WTC11 (cell line): Measurements from ENCODE around the gene ARHGAP10.
"Not testable (repeated sequence)": the region's sequence is repeated elsewhere in the genome, so short reads cannot be mapped to it uniquely, and the experiment has no call there.

Experiments
- CREM ChIP-seq: sonication (generic); formaldehyde crosslinking; IDR thresholded peaks from 2 replicates; pipeline ENCODE4 v1.8.1; 2022; ENCODE audit warnings: mild to moderate bottlenecking, missing genetic modification reagents, moderate library complexity
- ELF4 ChIP-seq: sonication (generic); formaldehyde crosslinking; IDR thresholded peaks from 2 replicates; pipeline ENCODE4 v1.8.1; 2022; ENCODE audit warnings: low read depth, mild to moderate bottlenecking, moderate library complexity, missing genetic modification reagents
- ESRRA ChIP-seq: sonication (generic); formaldehyde crosslinking; IDR thresholded peaks from 2 replicates; pipeline ENCODE4 v1.8.1; 2022; ENCODE audit warnings: mild to moderate bottlenecking, missing genetic modification reagents, borderline replicate concordance
- FOXJ3 ChIP-seq: sonication (generic); formaldehyde crosslinking; IDR thresholded peaks from 2 replicates; pipeline ENCODE4 v1.9.0; 2021; ENCODE audit warnings: missing genetic modification reagents, mild to moderate bottlenecking, borderline replicate concordance
- KAT7 ChIP-seq: sonication (generic); formaldehyde crosslinking; IDR thresholded peaks from 2 replicates; pipeline ENCODE4 v1.8.1; 2023; ENCODE audit warnings: missing genetic modification reagents, mild to moderate bottlenecking, borderline replicate concordance
- NFATC4 ChIP-seq: fragments of 250-450 bp; sonication (Bioruptor Pico); IDR thresholded peaks from 2 replicates; pipeline ENCODE4 v1.9.0; 2021; ENCODE audit warnings: mild to moderate bottlenecking
- NFYB ChIP-seq: sonication (generic); formaldehyde crosslinking; conservative IDR thresholded peaks from 2 replicates; pipeline ENCODE4 v1.8.0; 2022; ENCODE audit warnings: low read depth, missing genetic modification reagents
- SMAD4 ChIP-seq: sonication (generic); formaldehyde crosslinking; IDR thresholded peaks from 2 replicates; pipeline ENCODE4 v1.8.0; 2022; ENCODE audit warnings: mild to moderate bottlenecking, missing genetic modification reagents
- SP1 ChIP-seq: sonication (generic); formaldehyde crosslinking; conservative IDR thresholded peaks from 2 replicates; pipeline ENCODE4 v1.8.1; 2022; ENCODE audit warnings: missing genetic modification reagents
- ZNF263 ChIP-seq: sonication (generic); formaldehyde crosslinking; IDR thresholded peaks from 2 replicates; pipeline ENCODE4 v1.8.1; 2022; ENCODE audit warnings: low read depth, mild to moderate bottlenecking, moderate library complexity, missing genetic modification reagents
- TF ChIP-seq, protein P1 (sequence below): sonication (generic); formaldehyde crosslinking; IDR thresholded peaks from 2 replicates; pipeline ENCODE4 v1.8.1; 2023; ENCODE audit warnings: mild to moderate bottlenecking, missing genetic modification reagents, moderate library complexity
- TF ChIP-seq, protein P2 (sequence below): fragments of 200-600 bp; IDR thresholded peaks from 2 replicates; pipeline ENCODE4 v1.8.0; 2022; ENCODE audit warnings: antibody characterized with exemption
- TF ChIP-seq, protein P3 (sequence below): sonication (generic); formaldehyde crosslinking; IDR thresholded peaks from 2 replicates; pipeline ENCODE4 v1.8.0; 2022; ENCODE audit warnings: mild to moderate bottlenecking, missing genetic modification reagents
- TF ChIP-seq, protein P4 (sequence below): fragments of 250-450 bp; sonication (Bioruptor Pico); IDR thresholded peaks from 2 replicates; pipeline ENCODE4 v1.9.0; 2021; ENCODE audit warnings: mild to moderate bottlenecking

DNA sequence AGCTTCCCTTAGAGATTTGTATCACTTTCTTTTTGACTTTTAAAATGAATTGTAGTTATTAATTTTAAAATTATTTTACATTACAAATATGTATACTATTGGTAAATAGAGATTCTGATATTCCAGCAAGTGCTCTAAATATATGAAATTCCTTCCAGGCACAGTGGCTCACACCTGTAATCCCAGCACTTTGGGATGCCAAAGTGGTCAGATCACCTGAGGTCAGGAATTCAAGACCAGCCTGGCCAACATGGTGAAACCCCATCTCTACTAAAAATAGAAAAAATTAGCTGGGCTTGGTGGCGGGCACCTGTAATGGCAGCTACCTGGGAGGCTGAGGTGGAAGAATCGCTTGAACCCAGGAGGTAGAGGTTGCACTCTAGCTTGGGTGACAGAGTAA, 180.2 kb downstream of the ARHGAP10 start:
- TF ChIP-seq, protein P1, sequence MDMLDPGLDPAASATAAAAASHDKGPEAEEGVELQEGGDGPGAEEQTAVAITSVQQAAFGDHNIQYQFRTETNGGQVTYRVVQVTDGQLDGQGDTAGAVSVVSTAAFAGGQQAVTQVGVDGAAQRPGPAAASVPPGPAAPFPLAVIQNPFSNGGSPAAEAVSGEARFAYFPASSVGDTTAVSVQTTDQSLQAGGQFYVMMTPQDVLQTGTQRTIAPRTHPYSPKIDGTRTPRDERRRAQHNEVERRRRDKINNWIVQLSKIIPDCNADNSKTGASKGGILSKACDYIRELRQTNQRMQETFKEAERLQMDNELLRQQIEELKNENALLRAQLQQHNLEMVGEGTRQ (CRISPR knock-in tag), result not testable (repeated sequence)
- not testable (repeated sequence) for TF ChIP-seq NFYB (CRISPR knock-in tag); CREM; ESRRA (CRISPR knock-in tag); ZNF263 (CRISPR knock-in tag); SP1; SMAD4 (CRISPR knock-in tag); FOXJ3; KAT7 (CRISPR knock-in tag); NFATC4 (CRISPR knock-in tag); ELF4 (CRISPR knock-in tag)
- TF ChIP-seq, protein P2, sequence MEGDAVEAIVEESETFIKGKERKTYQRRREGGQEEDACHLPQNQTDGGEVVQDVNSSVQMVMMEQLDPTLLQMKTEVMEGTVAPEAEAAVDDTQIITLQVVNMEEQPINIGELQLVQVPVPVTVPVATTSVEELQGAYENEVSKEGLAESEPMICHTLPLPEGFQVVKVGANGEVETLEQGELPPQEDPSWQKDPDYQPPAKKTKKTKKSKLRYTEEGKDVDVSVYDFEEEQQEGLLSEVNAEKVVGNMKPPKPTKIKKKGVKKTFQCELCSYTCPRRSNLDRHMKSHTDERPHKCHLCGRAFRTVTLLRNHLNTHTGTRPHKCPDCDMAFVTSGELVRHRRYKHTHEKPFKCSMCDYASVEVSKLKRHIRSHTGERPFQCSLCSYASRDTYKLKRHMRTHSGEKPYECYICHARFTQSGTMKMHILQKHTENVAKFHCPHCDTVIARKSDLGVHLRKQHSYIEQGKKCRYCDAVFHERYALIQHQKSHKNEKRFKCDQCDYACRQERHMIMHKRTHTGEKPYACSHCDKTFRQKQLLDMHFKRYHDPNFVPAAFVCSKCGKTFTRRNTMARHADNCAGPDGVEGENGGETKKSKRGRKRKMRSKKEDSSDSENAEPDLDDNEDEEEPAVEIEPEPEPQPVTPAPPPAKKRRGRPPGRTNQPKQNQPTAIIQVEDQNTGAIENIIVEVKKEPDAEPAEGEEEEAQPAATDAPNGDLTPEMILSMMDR, result not testable (repeated sequence)
- TF ChIP-seq, protein P3, sequence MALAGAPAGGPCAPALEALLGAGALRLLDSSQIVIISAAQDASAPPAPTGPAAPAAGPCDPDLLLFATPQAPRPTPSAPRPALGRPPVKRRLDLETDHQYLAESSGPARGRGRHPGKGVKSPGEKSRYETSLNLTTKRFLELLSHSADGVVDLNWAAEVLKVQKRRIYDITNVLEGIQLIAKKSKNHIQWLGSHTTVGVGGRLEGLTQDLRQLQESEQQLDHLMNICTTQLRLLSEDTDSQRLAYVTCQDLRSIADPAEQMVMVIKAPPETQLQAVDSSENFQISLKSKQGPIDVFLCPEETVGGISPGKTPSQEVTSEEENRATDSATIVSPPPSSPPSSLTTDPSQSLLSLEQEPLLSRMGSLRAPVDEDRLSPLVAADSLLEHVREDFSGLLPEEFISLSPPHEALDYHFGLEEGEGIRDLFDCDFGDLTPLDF (CRISPR knock-in tag), result not testable (repeated sequence)
- TF ChIP-seq, protein P4, sequence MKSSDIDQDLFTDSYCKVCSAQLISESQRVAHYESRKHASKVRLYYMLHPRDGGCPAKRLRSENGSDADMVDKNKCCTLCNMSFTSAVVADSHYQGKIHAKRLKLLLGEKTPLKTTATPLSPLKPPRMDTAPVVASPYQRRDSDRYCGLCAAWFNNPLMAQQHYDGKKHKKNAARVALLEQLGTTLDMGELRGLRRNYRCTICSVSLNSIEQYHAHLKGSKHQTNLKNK (CRISPR knock-in tag), result not testable (repeated sequence)
